ENCODE results near the gene NAV2. TPM values are rescaled to one million over a fixed set of nuclear protein-coding genes. Genes with fewer than 3 reads are reported as not detected.
A peak's percentile ranks its signal among the peaks of the same experiment; 100 is the strongest.

NAV2 gene
- polyA plus RNA-seq, 4 donors: 22.0 to 58.3 (median 35.5) TPM

- DNase-seq (ENCODE audit: low read depth in 4 of 4, low spot score in 3 of 4): peak; percentile 38 to 55 (median 51)
Observed at GRCh38 chr11:19742588-19743292, 30.1 kb downstream of the NAV2 start.

- DNase-seq (ENCODE audit: low read depth in 4 of 4, low spot score in 3 of 4): no peak
Observed at GRCh38 chr11:19743622-19744021, 31.0 kb downstream of the NAV2 start.

- DNase-seq (ENCODE audit: low read depth in 4 of 4, low spot score in 3 of 4): no peak
Observed at GRCh38 chr11:19744130-19744529, 31.5 kb downstream of the NAV2 start.

GRCh38 chr11:19746086-19746485 lies 33.4 kb downstream of the NAV2 start:
- no peak for DNase-seq (ENCODE audit: low read depth in 4 of 4, low spot score in 3 of 4)

GRCh38 chr11:19747634-19748033 lies 35.0 kb downstream of the NAV2 start:
- no peak for DNase-seq (ENCODE audit: low read depth in 4 of 4, low spot score in 3 of 4)

- DNase-seq (ENCODE audit: low read depth in 4 of 4, low spot score in 3 of 4): no peak
Observed at GRCh38 chr11:19751055-19751454, 38.4 kb downstream of the NAV2 start.

GRCh38 chr11:19753451-19754106 lies 40.9 kb downstream of the NAV2 start:
- no peak for DNase-seq (ENCODE audit: low read depth in 4 of 4, low spot score in 3 of 4)

- DNase-seq (ENCODE audit: low read depth in 4 of 4, low spot score in 3 of 4): no peak
Observed at GRCh38 chr11:19756675-19757475, 44.2 kb downstream of the NAV2 start.

GRCh38 chr11:19759389-19759788 lies 46.8 kb downstream of the NAV2 start:
- no peak for DNase-seq (ENCODE audit: low read depth in 4 of 4, low spot score in 3 of 4)

- DNase-seq (ENCODE audit: low read depth in 4 of 4, low spot score in 3 of 4): no peak
Observed at GRCh38 chr11:19762266-19762665, 49.6 kb downstream of the NAV2 start.

- no peak for DNase-seq (ENCODE audit: low read depth in 4 of 4, low spot score in 3 of 4)
Observed at GRCh38 chr11:19763330-19763729, 50.7 kb downstream of the NAV2 start.

GRCh38 chr11:19766206-19766605 lies 53.6 kb downstream of the NAV2 start:
- no peak for DNase-seq (ENCODE audit: low read depth in 4 of 4, low spot score in 3 of 4)

GRCh38 chr11:19766810-19767209 lies 54.2 kb downstream of the NAV2 start:
- DNase-seq (ENCODE audit: low read depth in 4 of 4, low spot score in 3 of 4): no peak

- no peak for DNase-seq (ENCODE audit: low read depth in 4 of 4, low spot score in 3 of 4)
Observed at GRCh38 chr11:19767627-19768151, 55.1 kb downstream of the NAV2 start.

- no peak for DNase-seq (ENCODE audit: low read depth in 4 of 4, low spot score in 3 of 4)
Observed at GRCh38 chr11:19768197-19768596, 55.6 kb downstream of the NAV2 start.

GRCh38 chr11:19768815-19769214 lies 56.2 kb downstream of the NAV2 start:
- no peak for DNase-seq (ENCODE audit: low read depth in 4 of 4, low spot score in 3 of 4)

GRCh38 chr11:19769820-19770219 lies 57.2 kb downstream of the NAV2 start:
- DNase-seq (ENCODE audit: low read depth in 4 of 4, low spot score in 3 of 4): no peak

- DNase-seq (ENCODE audit: low read depth in 4 of 4, low spot score in 3 of 4): no peak
Observed at GRCh38 chr11:19770277-19770676, 57.6 kb downstream of the NAV2 start.

- DNase-seq (ENCODE audit: low read depth in 4 of 4, low spot score in 3 of 4): no peak
Observed at GRCh38 chr11:19771463-19771862, 58.8 kb downstream of the NAV2 start.

- DNase-seq (ENCODE audit: low read depth in 4 of 4, low spot score in 3 of 4): no peak
Observed at GRCh38 chr11:19772480-19772879, 59.8 kb downstream of the NAV2 start.

- no peak for DNase-seq (ENCODE audit: low read depth in 4 of 4, low spot score in 3 of 4)
Observed at GRCh38 chr11:19774329-19774728, 61.7 kb downstream of the NAV2 start.

Measured in left renal pelvis (tissue), 4 donors.